PC-3 (cell line): ENCODE data around the gene IRAK3. TPM values are rescaled to one million over a fixed set of nuclear protein-coding genes. Genes with fewer than 3 reads are reported as not detected.

Source experiments
- ATAC-seq: fragments of 200-7000 bp; cut with Tn5 transposase; 2 replicates; pipeline ENCODE4 v1.9.1; 2020; ENCODE audit warnings: mild to moderate bottlenecking, moderate library complexity
- BruUV-seq: library from RNA; stranded (reverse); fragments of 400-500 nt; replicated peaks from 2 replicates; lab custom pipeline; 2021; lab: Mats Ljungman, UMichigan
- CTCF ChIA-PET: fragments of 300-600 bp; sonication (Branson Sonifier 250); formaldehyde crosslinking; loops from one replicate; lab custom pipeline; 2022; ENCODE audit warnings: antibody characterized with exemption; lab: Charles Lee
- POLR2A ChIA-PET: fragments of 300-600 bp; sonication (Branson Sonifier 250); formaldehyde crosslinking; loops from one replicate; lab custom pipeline; 2022; ENCODE audit warnings: antibody characterized with exemption; ENCODE audit not compliant: unreplicated experiment; lab: Charles Lee
- DNase-seq: peaks from one replicate; pipeline ENCODE4 v3.0.0-alpha.2; 2015
- H2AFZ ChIP-seq: fragments of 300-600 bp; sonication (generic); 2 replicates; pipeline ENCODE4 v1.6.0; 2016; ENCODE audit warnings: antibody characterized with exemption, low read length
- H3F3A ChIP-seq: fragments of 300-600 bp; sonication (generic); one replicate; pipeline ENCODE4 v1.6.0; 2017; ENCODE audit warnings: antibody characterized with exemption, low read length, control low read depth, mild to moderate bottlenecking; ENCODE audit not compliant: unreplicated experiment
- H3K27ac ChIP-seq: fragments of 300-600 bp; sonication (generic); 2 replicates; pipeline ENCODE4 v1.5.1; 2016; ENCODE audit warnings: mild to moderate bottlenecking, low read length
- H3K27me3 ChIP-seq: fragments of 300-600 bp; sonication (generic); 2 replicates; pipeline ENCODE4 v1.6.1; 2016; ENCODE audit warnings: low read length, mixed read lengths
- H3K36me3 ChIP-seq: fragments of 300-600 bp; sonication (generic); 2 replicates; pipeline ENCODE4 v1.6.1; 2016; ENCODE audit warnings: low read depth, mixed run types, low read length, mixed read lengths
- H3K4me1 ChIP-seq: fragments of 300-600 bp; sonication (generic); 2 replicates; pipeline ENCODE4 v1.5.1; 2016; ENCODE audit warnings: low read length; ENCODE audit not compliant: insufficient read depth
- H3K4me2 ChIP-seq: fragments of 300-600 bp; sonication (generic); 2 replicates; pipeline ENCODE4 v1.6.0; 2016; ENCODE audit warnings: low read length
- H3K4me3 ChIP-seq: fragments of 300-600 bp; sonication (generic); 2 replicates; pipeline ENCODE4 v1.5.1; 2016; ENCODE audit warnings: mild to moderate bottlenecking, low read length, mixed read lengths
- H3K79me2 ChIP-seq: fragments of 300-600 bp; sonication (generic); 2 replicates; pipeline ENCODE4 v1.6.1; 2017; ENCODE audit warnings: low read length, mixed read lengths
- H3K9ac ChIP-seq: fragments of 300-600 bp; sonication (generic); 2 replicates; pipeline ENCODE4 v1.6.0; 2016; ENCODE audit warnings: mild to moderate bottlenecking, low read length
- H3K9me2 ChIP-seq: fragments of 300-600 bp; sonication (generic); replicated peaks from 2 replicates; pipeline ENCODE4 v1.6.1; 2016; ENCODE audit warnings: mixed run types, low read length, mixed read lengths
- H3K9me3 ChIP-seq: fragments of 300-600 bp; sonication (generic); 2 replicates; pipeline ENCODE4 v1.6.1; 2016; ENCODE audit warnings: low read length, mixed read lengths
- H4K20me1 ChIP-seq: fragments of 300-600 bp; sonication (generic); 2 replicates; pipeline ENCODE4 v1.6.1; 2016; ENCODE audit warnings: low read length, mixed read lengths
- EZH2 ChIP-seq: fragments of 300-600 bp; sonication (generic); IDR thresholded peaks from one replicate; pipeline ENCODE4 v1.6.1; 2017; ENCODE audit warnings: antibody characterized with exemption, mild to moderate bottlenecking, low read length; ENCODE audit not compliant: unreplicated experiment
- EZH2phosphoT487 ChIP-seq: fragments of 300-600 bp; sonication (generic); IDR thresholded peaks from 2 replicates; pipeline ENCODE4 v1.6.1; 2018; ENCODE audit warnings: mild to moderate bottlenecking, antibody characterized with exemption, low read length, borderline replicate concordance
- intact Hi-C: fragments of 100-400 bp; cut with micrococcal nuclease; formaldehyde crosslinking; loops from 2 replicates; pipeline ENCODE4 v1.9.0; 2023
- total RNA-seq: library from RNA; depleted of rRNA; stranded (reverse); fragments of >200 nt; gene quantifications from 2 replicates; pipeline ENCODE4 v1.2.3, GENCODE V29; 2014
- TF ChIP-seq, protein P1 (sequence below): fragments of 300-600 bp; sonication (generic); conservative IDR thresholded peaks from 2 replicates; pipeline ENCODE4 v1.5.1; 2017; ENCODE audit warnings: antibody characterized with exemption, low read depth, mild to moderate bottlenecking, low read length

The IRAK3 gene
- total RNA-seq, 1 experiment from 2014 or later, result not detected

DNA sequence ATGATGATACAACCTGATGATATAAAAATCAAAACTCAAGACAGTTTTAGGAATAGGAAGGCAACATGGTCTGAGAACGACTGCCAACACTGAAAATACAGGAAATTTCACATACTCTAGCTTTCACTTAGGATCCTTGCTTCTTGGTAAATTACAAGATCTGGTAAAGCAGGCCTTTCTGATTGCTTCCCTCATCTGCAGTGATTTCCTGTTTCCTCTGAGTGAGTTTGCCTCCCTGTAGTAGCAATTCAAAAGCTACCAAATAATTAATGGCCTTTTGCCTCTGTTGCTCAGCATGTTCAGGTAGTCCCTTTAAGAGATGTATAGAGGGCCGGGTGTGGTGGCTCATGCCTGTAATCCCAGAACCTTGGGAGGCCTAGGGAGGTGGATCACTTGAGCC lies 2.0 kb upstream of the IRAK3 start:
- Histone ChIP-seq H3K36me3 (no peaks in the 10 kb centered on the region), H3K9me3 (no peaks in the 10 kb centered on the region), H3K4me1 (no peaks in the 10 kb centered on the region), H3K27me3 (no peaks in the 10 kb centered on the region), H3F3A (no peaks in the 10 kb centered on the region), H3K4me3 (no peak overlapping the region), H3K4me2 (no peak overlapping the region), H3K9me2 (no peaks in the 10 kb centered on the region), H3K79me2 (no peaks in the 10 kb centered on the region), H4K20me1 (no peaks in the 10 kb centered on the region), H3K27ac (no peak overlapping the region), H3K9ac (no peak overlapping the region), H2AFZ (no peak overlapping the region)
- ChIA-PET POLR2A (no interaction called here), CTCF (no interaction called here)
- ATAC-seq (no peak), DNase-seq (no peak)
- BruUV-seq, result no TSS peak
- intact Hi-C loops, result no loop called here
- TF ChIP-seq, protein P1, sequence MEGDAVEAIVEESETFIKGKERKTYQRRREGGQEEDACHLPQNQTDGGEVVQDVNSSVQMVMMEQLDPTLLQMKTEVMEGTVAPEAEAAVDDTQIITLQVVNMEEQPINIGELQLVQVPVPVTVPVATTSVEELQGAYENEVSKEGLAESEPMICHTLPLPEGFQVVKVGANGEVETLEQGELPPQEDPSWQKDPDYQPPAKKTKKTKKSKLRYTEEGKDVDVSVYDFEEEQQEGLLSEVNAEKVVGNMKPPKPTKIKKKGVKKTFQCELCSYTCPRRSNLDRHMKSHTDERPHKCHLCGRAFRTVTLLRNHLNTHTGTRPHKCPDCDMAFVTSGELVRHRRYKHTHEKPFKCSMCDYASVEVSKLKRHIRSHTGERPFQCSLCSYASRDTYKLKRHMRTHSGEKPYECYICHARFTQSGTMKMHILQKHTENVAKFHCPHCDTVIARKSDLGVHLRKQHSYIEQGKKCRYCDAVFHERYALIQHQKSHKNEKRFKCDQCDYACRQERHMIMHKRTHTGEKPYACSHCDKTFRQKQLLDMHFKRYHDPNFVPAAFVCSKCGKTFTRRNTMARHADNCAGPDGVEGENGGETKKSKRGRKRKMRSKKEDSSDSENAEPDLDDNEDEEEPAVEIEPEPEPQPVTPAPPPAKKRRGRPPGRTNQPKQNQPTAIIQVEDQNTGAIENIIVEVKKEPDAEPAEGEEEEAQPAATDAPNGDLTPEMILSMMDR, result no peak
- TF ChIP-seq EZH2, result no peak
- TF ChIP-seq EZH2phosphoT487, result no peak

DNA sequence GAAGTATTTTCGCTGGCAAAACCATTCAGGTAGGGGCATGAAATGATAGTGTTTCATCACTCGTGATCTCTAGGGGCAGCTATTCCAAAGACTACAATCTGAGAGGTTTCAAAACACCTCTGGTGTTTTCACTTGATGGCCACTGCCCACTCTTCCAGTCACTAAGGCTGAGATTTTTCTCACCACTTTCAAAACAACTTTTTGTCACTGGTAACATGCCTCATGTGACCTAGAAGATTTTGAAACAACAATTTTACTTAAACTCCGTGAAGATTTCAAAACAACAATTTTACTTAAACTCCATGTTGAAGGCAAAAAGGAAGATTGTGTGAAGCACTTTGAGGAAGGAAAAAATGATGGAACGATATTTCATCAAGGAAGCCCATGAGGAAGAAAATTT lies 1.2 kb upstream of the IRAK3 start:
- ChIA-PET CTCF (no interaction called here), POLR2A (no interaction called here)
- intact Hi-C loops, result no loop called here
- no peaks in the 10 kb centered on the region for H3F3A ChIP-seq
- no peak overlapping the region for H3K4me2 ChIP-seq
- no peaks in the 10 kb centered on the region for H3K9me2 ChIP-seq
- no peaks in the 10 kb centered on the region for H3K4me1 ChIP-seq
- no peaks in the 10 kb centered on the region for H3K9me3 ChIP-seq
- no peak for ATAC-seq
- H3K36me3 ChIP-seq, result no peaks in the 10 kb centered on the region
- no peak overlapping the region for H3K9ac ChIP-seq
- no peak for DNase-seq
- no peak overlapping the region for H2AFZ ChIP-seq
- no peak overlapping the region for H3K27ac ChIP-seq
- no peak overlapping the region for H3K4me3 ChIP-seq
- no peaks in the 10 kb centered on the region for H3K79me2 ChIP-seq
- no peaks in the 10 kb centered on the region for H4K20me1 ChIP-seq
- no peaks in the 10 kb centered on the region for H3K27me3 ChIP-seq
- no TSS peak for BruUV-seq
- TF ChIP-seq EZH2 (no peak), EZH2phosphoT487 (no peak)
- TF ChIP-seq, protein P1, result no peak

- H3K27me3 ChIP-seq, result peaks cover 9% of the 10 kb centered on the region; the same call in 1 of the 2 replicates
- H3K4me3 ChIP-seq, result no peak overlapping the region
- H3K4me2 ChIP-seq, result no peak overlapping the region
- no peaks in the 10 kb centered on the region for H3K9me2 ChIP-seq
- no peaks in the 10 kb centered on the region for H3K36me3 ChIP-seq
- no peaks in the 10 kb centered on the region for H3K4me1 ChIP-seq
- H3K79me2 ChIP-seq, result no peaks in the 10 kb centered on the region
- TF ChIP-seq EZH2phosphoT487, result no peak
- TF ChIP-seq, protein P1, result no peak
- no peak for TF ChIP-seq EZH2
- no peaks in the 10 kb centered on the region for H3F3A ChIP-seq
- H3K27ac ChIP-seq, result no peak overlapping the region
- H3K9ac ChIP-seq, result no peak overlapping the region
- POLR2A ChIA-PET, result no interaction called here
- no peaks in the 10 kb centered on the region for H3K9me3 ChIP-seq
- H4K20me1 ChIP-seq, result no peaks in the 10 kb centered on the region
- ATAC-seq (no peak), DNase-seq (no peak)
- no peak overlapping the region for H2AFZ ChIP-seq
- CTCF ChIA-PET, result no interaction called here
- intact Hi-C loops, result no loop called here
- no TSS peak for BruUV-seq
Observed at GRCh38 chr12:66189486-66189843, 451 bp downstream of the IRAK3 start.
